Amniotic epithelial cell (primary cell): ENCODE measurements around the gene CLMN.
A peak's percentile ranks its signal among the peaks of the same experiment; 100 is the strongest.

Experiments
- DNase-seq: peaks from one replicate; pipeline ENCODE4 v3.0.0-alpha.2; 2010; ENCODE audit warnings: low read depth

The CLMN gene

GRCh38 chr14:95137804-95138167 lies 181.9 kb downstream of the CLMN start:
- DNase-seq = no peak

GRCh38 chr14:95137164-95137803 lies 182.4 kb downstream of the CLMN start:
- DNase-seq = no peak

GRCh38 chr14:95136631-95137030 lies 183.1 kb downstream of the CLMN start:
- no peak for DNase-seq

GRCh38 chr14:95134304-95134933 lies 185.3 kb downstream of the CLMN start:
- peak; percentile 58 for DNase-seq

- DNase-seq = peak; percentile 20
Observed at GRCh38 chr14:95133282-95133681, 186.4 kb downstream of the CLMN start.

GRCh38 chr14:95132760-95133159 lies 186.9 kb downstream of the CLMN start:
- DNase-seq = no peak
